DND-41 (cell line): ENCODE data around the gene CNRIP1.

ENCODE experiments used
- ATAC-seq: fragments of 200-7000 bp; cut with Tn5 transposase; 3 replicates; pipeline ENCODE4 v1.9.1; 2021; ENCODE audit warnings: low read depth; ENCODE audit not compliant: insufficient read depth
- DNase-seq: peaks from one replicate; pipeline ENCODE4 v3.0.0-alpha.2; 2020
- H2AFZ ChIP-seq: 2 replicates; pipeline ENCODE4 v1.6.0; 2012; ENCODE audit warnings: low read depth, low read length
- H3K27ac ChIP-seq: 2 replicates; pipeline ENCODE4 v1.5.1; 2012; ENCODE audit warnings: low read length, inconsistent platforms
- H3K27me3 ChIP-seq: fragments of 200-600 bp; sonication (generic); 2 replicates; pipeline ENCODE4 v1.6.0; 2012; ENCODE audit warnings: low read length, mild to moderate bottlenecking, inconsistent platforms; ENCODE audit not compliant: insufficient read depth, poor library complexity
- H3K36me3 ChIP-seq: 2 replicates; pipeline ENCODE4 v1.5.1; 2012; ENCODE audit warnings: low read length, inconsistent platforms; ENCODE audit not compliant: insufficient read depth
- H3K4me1 ChIP-seq: 2 replicates; pipeline ENCODE4 v1.5.1; 2012; ENCODE audit warnings: mild to moderate bottlenecking, low read length; ENCODE audit not compliant: insufficient read depth
- H3K4me2 ChIP-seq: 2 replicates; pipeline ENCODE4 v1.6.0; 2012; ENCODE audit warnings: mild to moderate bottlenecking, moderate library complexity, low read length, inconsistent platforms; ENCODE audit not compliant: insufficient read depth
- H3K4me3 ChIP-seq, 2 experiments: fragments of 200-600 bp in 1 of 2; shearing (Covaris generic) in 1 of 2; 2 replicates each; pipeline ENCODE4 v1.5.1; 2012 to 2016; ENCODE audit warnings: inconsistent platforms in 2 of 2, low read length in 2 of 2, mild to moderate bottlenecking in 2 of 2, low read depth in 1 of 2, moderate library complexity in 1 of 2
- H3K79me2 ChIP-seq: 2 replicates; pipeline ENCODE4 v1.6.0; 2012; ENCODE audit warnings: low read length, inconsistent platforms; ENCODE audit not compliant: insufficient read depth
- H3K9ac ChIP-seq: 2 replicates; pipeline ENCODE4 v1.6.0; 2012; ENCODE audit warnings: low read depth, mild to moderate bottlenecking, inconsistent platforms, low read length, moderate library complexity
- H3K9me3 ChIP-seq: 2 replicates; pipeline ENCODE4 v1.5.1; 2012; ENCODE audit warnings: low read length, moderate library complexity, mild to moderate bottlenecking, inconsistent platforms; ENCODE audit not compliant: insufficient read depth, severe bottlenecking
- H4K20me1 ChIP-seq: 2 replicates; pipeline ENCODE4 v1.6.0; 2012; ENCODE audit warnings: low read length; ENCODE audit not compliant: insufficient read depth
- EZH2 ChIP-seq: IDR thresholded peaks from 3 replicates; pipeline ENCODE4 v1.6.1; 2012; ENCODE audit warnings: borderline replicate concordance, low read depth, mild to moderate bottlenecking, moderate library complexity, low read length, inconsistent platforms; ENCODE audit not compliant: severe bottlenecking
- TF ChIP-seq, protein P1 (sequence below): IDR thresholded peaks from 2 replicates; pipeline ENCODE4 v1.5.1; 2012; ENCODE audit warnings: borderline replicate concordance, low read length, moderate library complexity, mild to moderate bottlenecking; ENCODE audit not compliant: poor library complexity, severe bottlenecking; ENCODE audit errors: extremely low read depth

The CNRIP1 gene

DNA sequence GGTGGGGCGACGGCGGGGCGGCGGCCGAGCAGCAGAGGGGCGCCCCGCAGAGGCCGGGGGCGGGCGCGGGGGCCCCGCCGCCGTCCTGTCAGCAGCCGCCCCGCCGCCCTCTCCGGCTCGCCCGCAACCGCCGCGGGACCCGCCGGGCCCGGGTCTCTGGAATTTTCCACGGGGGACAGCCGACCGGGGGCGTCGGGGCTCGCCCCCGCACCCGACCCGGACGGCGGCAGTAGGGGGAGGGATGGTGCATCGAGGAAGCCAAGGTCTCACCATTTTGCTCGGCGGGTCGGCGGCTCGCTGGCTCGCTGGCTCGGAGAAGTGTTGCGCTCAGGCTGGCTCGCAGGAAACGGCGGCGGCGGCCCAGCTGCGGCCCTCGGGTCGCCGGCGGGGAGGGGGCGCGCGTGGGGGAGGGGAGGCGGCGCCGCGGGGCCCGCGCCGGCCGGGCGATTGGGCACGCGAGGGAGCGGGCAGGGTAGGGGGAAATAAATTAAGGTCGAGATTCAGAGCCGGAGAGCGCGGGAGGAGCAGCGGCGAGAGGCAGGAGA lies 67.8 kb downstream of the CNRIP1 start:
- Histone ChIP-seq H3K27ac (peak overlapping the region; percentile 92), H3K4me1 (peaks cover 66% of the 10 kb centered on the region), H3K79me2 (peaks cover 66% of the 10 kb centered on the region), H3K36me3 (peaks cover 21% of the 10 kb centered on the region), H2AFZ (peak overlapping the region; percentile 74), H3K9ac (peak overlapping the region; percentile 74), H4K20me1 (peaks cover 39% of the 10 kb centered on the region), H3K4me2 (peak overlapping the region; percentile 73), H3K9me3 (no peaks in the 10 kb centered on the region), H3K27me3 (no peaks in the 10 kb centered on the region), H3K4me3 (peak overlapping the region; percentile 50 to 80; a peak in 3 of 4 replicates)
- DNase-seq = no peak
- TF ChIP-seq, protein P1, sequence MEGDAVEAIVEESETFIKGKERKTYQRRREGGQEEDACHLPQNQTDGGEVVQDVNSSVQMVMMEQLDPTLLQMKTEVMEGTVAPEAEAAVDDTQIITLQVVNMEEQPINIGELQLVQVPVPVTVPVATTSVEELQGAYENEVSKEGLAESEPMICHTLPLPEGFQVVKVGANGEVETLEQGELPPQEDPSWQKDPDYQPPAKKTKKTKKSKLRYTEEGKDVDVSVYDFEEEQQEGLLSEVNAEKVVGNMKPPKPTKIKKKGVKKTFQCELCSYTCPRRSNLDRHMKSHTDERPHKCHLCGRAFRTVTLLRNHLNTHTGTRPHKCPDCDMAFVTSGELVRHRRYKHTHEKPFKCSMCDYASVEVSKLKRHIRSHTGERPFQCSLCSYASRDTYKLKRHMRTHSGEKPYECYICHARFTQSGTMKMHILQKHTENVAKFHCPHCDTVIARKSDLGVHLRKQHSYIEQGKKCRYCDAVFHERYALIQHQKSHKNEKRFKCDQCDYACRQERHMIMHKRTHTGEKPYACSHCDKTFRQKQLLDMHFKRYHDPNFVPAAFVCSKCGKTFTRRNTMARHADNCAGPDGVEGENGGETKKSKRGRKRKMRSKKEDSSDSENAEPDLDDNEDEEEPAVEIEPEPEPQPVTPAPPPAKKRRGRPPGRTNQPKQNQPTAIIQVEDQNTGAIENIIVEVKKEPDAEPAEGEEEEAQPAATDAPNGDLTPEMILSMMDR = no peak
- no peak for TF ChIP-seq EZH2
- ATAC-seq = no peak; the same call in 1 of the 3 replicates

DNA sequence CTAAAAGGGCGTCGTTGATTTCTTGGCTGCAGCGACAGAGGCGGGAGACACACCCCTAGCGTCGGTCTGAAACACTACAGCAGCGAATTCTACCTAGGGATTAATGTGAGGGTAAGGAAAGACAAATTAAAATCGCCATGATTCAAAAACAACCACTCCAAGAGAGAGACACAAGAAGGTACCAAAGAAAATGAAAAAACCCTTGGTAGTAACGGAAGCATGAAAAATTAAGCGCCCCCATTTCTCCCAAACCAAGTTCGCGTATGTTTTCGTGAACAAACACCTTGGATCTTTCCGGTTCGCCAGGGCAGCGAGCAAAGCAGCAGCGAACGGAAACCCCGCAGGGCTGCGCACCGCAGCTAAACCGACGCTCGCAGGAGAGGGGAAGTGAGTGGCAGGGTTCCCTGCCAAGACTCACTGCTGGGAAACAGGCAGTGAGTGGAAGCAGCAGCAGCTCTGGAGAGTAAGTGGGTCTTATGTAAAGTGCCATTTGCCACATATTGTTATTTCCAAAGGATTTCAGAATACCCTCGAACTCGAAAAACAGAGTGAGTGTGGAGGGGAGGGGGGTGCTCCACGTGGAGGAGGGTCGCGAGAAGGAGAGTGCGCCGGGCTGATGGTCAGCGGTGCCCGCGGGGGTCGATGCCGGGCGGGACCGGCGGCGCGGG lies 68.4 kb downstream of the CNRIP1 start:
- TF ChIP-seq, protein P1 = peak; percentile 80
- TF ChIP-seq EZH2 = no peak
- H3K79me2 ChIP-seq = peaks cover 72% of the 10 kb centered on the region
- peaks cover 72% of the 10 kb centered on the region for H3K4me1 ChIP-seq
- peak overlapping the region; percentile 6 for H2AFZ ChIP-seq
- H3K27me3 ChIP-seq = no peaks in the 10 kb centered on the region
- H3K9me3 ChIP-seq = no peaks in the 10 kb centered on the region
- peak; percentile 79 for DNase-seq
- peaks cover 21% of the 10 kb centered on the region for H3K36me3 ChIP-seq
- peaks cover 46% of the 10 kb centered on the region for H4K20me1 ChIP-seq
- H3K9ac ChIP-seq = peak overlapping the region; percentile 74
- peak overlapping the region; percentile 73 for H3K4me2 ChIP-seq
- H3K27ac ChIP-seq = peak overlapping the region; percentile 84
- H3K4me3 ChIP-seq = peak overlapping the region; percentile 50 to 80
- peak; percentile 71 for ATAC-seq

- no peak for TF ChIP-seq EZH2
- TF ChIP-seq, protein P1 = no peak
- Histone ChIP-seq H3K27ac (peak overlapping the region; percentile 84), H3K9me3 (no peaks in the 10 kb centered on the region), H3K36me3 (peaks cover 21% of the 10 kb centered on the region), H3K27me3 (no peaks in the 10 kb centered on the region), H3K4me2 (peak overlapping the region; percentile 73), H4K20me1 (peaks cover 51% of the 10 kb centered on the region), H3K9ac (peak overlapping the region; percentile 74), H3K79me2 (peaks cover 78% of the 10 kb centered on the region), H3K4me3 (peak overlapping the region; percentile 50 to 80; a peak in 3 of 4 replicates), H3K4me1 (peaks cover 72% of the 10 kb centered on the region), H2AFZ (no peak overlapping the region)
- ATAC-seq = peak; percentile 0; the same call in 1 of the 3 replicates
- DNase-seq = no peak
Observed at GRCh38 chr2:68250652-68251186, 69.0 kb downstream of the CNRIP1 start.
